ENCODE results near the gene KCNN2.

Gene KCNN2

DNA sequence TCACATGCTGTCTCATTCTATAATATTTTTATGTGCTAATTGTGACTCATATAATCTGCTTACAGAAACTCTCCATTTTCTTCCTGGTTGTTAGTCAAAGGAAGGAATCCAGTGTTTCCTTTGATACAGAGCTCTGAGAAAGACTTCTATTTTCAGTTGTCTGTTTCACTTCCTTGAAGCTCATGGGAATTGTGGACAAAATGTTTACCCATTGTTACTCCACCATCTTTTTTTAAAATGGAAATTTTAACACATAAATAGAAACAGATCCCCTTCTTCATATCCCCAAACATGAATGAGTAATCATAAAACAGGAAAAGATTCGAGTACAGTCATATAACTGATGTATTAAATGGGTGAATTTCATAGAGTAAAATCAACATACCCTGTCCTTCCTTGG is 42.0 kb upstream of the KCNN2 start:
- TF ChIP-seq, protein P1, sequence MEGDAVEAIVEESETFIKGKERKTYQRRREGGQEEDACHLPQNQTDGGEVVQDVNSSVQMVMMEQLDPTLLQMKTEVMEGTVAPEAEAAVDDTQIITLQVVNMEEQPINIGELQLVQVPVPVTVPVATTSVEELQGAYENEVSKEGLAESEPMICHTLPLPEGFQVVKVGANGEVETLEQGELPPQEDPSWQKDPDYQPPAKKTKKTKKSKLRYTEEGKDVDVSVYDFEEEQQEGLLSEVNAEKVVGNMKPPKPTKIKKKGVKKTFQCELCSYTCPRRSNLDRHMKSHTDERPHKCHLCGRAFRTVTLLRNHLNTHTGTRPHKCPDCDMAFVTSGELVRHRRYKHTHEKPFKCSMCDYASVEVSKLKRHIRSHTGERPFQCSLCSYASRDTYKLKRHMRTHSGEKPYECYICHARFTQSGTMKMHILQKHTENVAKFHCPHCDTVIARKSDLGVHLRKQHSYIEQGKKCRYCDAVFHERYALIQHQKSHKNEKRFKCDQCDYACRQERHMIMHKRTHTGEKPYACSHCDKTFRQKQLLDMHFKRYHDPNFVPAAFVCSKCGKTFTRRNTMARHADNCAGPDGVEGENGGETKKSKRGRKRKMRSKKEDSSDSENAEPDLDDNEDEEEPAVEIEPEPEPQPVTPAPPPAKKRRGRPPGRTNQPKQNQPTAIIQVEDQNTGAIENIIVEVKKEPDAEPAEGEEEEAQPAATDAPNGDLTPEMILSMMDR (IDR thresholded peaks at IDR 0.05; ENCODE audit: low read depth, low read length) = no peak
- no peaks in the 10 kb centered on the region for H3K9me3 ChIP-seq
- no peak for DNase-seq

DNA sequence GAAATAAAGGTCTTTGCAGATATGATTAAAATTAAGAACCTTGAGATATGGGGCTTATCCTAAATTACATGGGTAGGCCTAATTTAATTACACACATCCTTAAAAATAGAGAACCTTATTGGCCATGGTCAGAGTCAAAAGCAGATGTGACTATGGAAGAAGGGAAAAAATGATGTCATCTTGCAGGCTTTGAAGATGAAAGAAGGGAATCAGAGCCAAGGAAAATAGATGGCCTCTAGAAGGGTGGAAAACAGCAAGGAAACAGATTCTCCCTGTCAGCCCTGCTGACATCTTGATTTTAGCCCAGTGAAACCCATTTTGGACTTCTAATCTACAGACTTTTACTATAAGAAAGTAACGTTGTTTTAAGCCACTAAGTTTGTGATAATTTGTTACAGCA is 37.6 kb upstream of the KCNN2 start:
- no peaks in the 10 kb centered on the region; the same call in 1 of the 2 replicates for H3K27me3 ChIP-seq
- TF ChIP-seq, protein P1 (IDR thresholded peaks at IDR 0.05; ENCODE audit: low read depth, low read length) = no peak

More for the DNA sequence above, 42.0 kb upstream of the KCNN2 start:
- no peaks in the 10 kb centered on the region for H3K4me1 ChIP-seq
- no peak overlapping the region for H3K4me3 ChIP-seq (ENCODE audit: low read depth, low read length)
- no peaks in the 10 kb centered on the region; the same call in 1 of the 2 replicates for H3K27me3 ChIP-seq
- H3K36me3 ChIP-seq = no peaks in the 10 kb centered on the region

DNA sequence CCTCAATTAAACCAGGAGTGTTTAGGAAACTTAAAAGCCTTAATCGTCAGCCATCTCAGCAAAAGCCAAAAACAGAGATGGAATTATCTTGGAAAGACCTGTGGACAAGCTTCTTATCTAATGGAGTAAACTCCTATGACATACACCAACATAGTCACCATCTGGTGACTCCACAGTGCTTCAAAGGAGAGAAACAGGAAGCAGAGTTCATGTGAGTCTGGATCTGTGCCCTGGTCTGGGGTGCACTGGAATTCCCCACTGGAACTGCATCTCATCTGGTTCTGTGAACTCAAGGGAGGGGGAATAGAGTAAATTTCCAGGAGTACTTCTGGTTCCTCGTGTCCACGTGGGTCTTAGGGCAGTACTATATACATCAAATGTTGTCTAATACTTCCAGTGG is 36.3 kb upstream of the KCNN2 start:
- Histone ChIP-seq H3K4me3 (ENCODE audit: low read depth, low read length) (no peak overlapping the region), H3K27me3 (no peaks in the 10 kb centered on the region; the same call in 1 of the 2 replicates), H3K36me3 (no peaks in the 10 kb centered on the region), H3K9me3 (no peaks in the 10 kb centered on the region), H3K4me1 (no peaks in the 10 kb centered on the region)
- DNase-seq = no peak
- TF ChIP-seq, protein P1 (IDR thresholded peaks at IDR 0.05; ENCODE audit: low read depth, low read length) = no peak

More for the DNA sequence above, 37.6 kb upstream of the KCNN2 start:
- Histone ChIP-seq H3K36me3 (no peaks in the 10 kb centered on the region), H3K4me3 (ENCODE audit: low read depth, low read length) (no peak overlapping the region), H3K4me1 (no peaks in the 10 kb centered on the region), H3K9me3 (no peaks in the 10 kb centered on the region)
- DNase-seq = no peak

DNA sequence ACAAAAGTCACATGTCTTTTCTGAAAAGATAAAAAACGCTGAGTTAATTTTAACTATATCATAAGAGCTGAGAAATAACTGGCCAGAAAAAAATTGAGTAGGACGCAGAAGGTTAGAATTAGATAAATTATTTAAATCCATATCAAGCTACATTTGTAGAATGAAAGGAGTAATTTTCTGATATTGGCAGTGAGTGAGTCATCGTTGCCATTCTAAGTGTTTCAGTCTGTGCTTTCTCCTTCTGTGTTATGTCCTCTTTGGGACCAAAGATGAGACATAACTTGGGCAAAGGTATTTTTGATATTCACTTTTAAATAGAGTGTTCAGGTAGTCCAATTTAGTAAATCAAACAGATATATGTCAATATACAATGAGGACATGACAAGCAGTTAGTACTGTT is 34.4 kb upstream of the KCNN2 start:
- no peaks in the 10 kb centered on the region; the same call in 1 of the 2 replicates for H3K27me3 ChIP-seq
- no peak for DNase-seq
- H3K4me1 ChIP-seq = no peaks in the 10 kb centered on the region
- TF ChIP-seq, protein P1 (IDR thresholded peaks at IDR 0.05; ENCODE audit: low read depth, low read length) = no peak
- H3K4me3 ChIP-seq (ENCODE audit: low read depth, low read length) = no peak overlapping the region
- no peaks in the 10 kb centered on the region for H3K36me3 ChIP-seq
- no peaks in the 10 kb centered on the region for H3K9me3 ChIP-seq

DNA sequence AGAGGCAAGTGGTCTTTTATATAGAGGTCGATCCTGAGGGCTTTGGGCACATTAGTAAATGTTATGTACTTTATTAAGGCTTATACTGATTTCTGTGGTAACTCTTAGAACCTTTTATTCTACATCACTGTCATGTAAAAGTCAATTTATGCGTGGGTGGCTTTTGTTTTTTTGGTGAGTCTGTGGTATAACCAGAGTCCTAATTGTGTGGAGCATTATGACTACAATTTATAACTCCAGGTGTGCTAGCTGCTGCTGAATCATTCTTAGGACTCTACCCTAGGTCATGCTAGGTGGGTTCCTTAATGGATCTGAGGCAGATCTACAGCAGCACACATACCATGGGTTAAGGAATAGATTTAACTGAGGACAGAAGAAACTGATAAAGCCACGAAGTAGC is 33.9 kb upstream of the KCNN2 start:
- no peaks in the 10 kb centered on the region; the same call in 1 of the 2 replicates for H3K27me3 ChIP-seq
- no peaks in the 10 kb centered on the region for H3K36me3 ChIP-seq
- no peak overlapping the region for H3K4me3 ChIP-seq (ENCODE audit: low read depth, low read length)
- TF ChIP-seq, protein P1 (IDR thresholded peaks at IDR 0.05; ENCODE audit: low read depth, low read length) = no peak
- no peak for DNase-seq
- H3K9me3 ChIP-seq = no peaks in the 10 kb centered on the region
- H3K4me1 ChIP-seq = no peaks in the 10 kb centered on the region

DNA sequence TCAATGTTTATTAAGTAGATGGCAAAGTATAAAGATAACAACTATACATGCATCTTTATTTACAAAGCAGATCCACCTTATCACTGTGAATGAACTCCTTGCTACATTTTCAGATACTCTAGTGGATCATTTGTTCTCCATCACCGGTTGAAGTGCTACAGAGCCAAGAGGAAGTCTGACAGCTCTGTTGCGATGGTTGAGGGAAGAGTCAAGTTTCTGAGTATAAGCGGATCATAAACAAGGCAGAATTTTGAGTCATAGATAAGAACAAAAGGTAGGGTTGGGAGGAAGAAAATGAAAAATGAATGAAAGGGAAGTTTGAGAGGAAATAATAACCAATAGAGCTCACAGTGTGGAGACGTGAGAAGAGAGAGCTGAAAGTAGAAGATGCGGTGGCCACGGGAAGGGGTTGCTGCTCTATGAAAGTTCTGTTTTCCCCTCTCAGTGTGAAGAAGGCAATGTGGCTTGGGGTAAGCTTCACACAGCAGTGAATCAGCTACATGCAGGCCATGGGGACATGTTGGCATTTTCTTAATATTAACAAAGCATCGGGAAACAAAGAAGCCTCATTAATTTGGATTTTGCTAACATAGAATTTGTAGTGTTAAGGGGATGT is 30.8 kb upstream of the KCNN2 start:
- Histone ChIP-seq H3K27me3 (no peaks in the 10 kb centered on the region; the same call in 1 of the 2 replicates), H3K4me1 (no peaks in the 10 kb centered on the region), H3K9me3 (no peaks in the 10 kb centered on the region), H3K4me3 (ENCODE audit: low read depth, low read length) (no peak overlapping the region), H3K36me3 (no peaks in the 10 kb centered on the region)
- TF ChIP-seq, protein P1 (IDR thresholded peaks at IDR 0.05; ENCODE audit: low read depth, low read length) = no peak
- no peak for DNase-seq
